IMR-90 (cell line): ENCODE data around the gene TEX22. TPM values are rescaled to one million over a fixed set of nuclear protein-coding genes. Genes with fewer than 3 reads are reported as not detected.
A peak's percentile ranks its signal among the peaks of the same experiment; 100 is the strongest.

Source experiments
- ATAC-seq: fragments of 200-7000 bp; cut with Tn5 transposase; 2 replicates; pipeline ENCODE4 v1.9.1; 2020; ENCODE audit warnings: low read depth, mild to moderate bottlenecking, moderate library complexity
- BruUV-seq: library from RNA; stranded (reverse); fragments of 400-500 nt; replicated peaks from 2 replicates; lab custom pipeline; 2021; lab: Mats Ljungman, UMichigan
- CTCF ChIA-PET: fragments of 300-600 bp; formaldehyde crosslinking; extraction: SDS; loops from one replicate; lab custom pipeline; 2021; ENCODE audit warnings: antibody characterized with exemption; lab: Yijun Ruan, JAX
- POLR2A ChIA-PET: fragments of 300-600 bp; sonication (Branson Sonifier 250); formaldehyde crosslinking; loops from one replicate; lab custom pipeline; 2022; ENCODE audit warnings: antibody characterized with exemption; ENCODE audit not compliant: unreplicated experiment; lab: Charles Lee
- DNase-seq: peaks from one replicate; pipeline ENCODE4 v3.0.0; 2013
- H2AFZ ChIP-seq: replicated peaks from 2 replicates; pipeline ENCODE3; 2013; ENCODE audit warnings: low read length, mild to moderate bottlenecking; ENCODE audit not compliant: poor library complexity
- H2AK5ac ChIP-seq: 2 replicates; pipeline ENCODE4 v1.6.1; 2013; ENCODE audit warnings: low read depth, low read length, inconsistent platforms
- H2AK9ac ChIP-seq: replicated peaks from 2 replicates; pipeline ENCODE3; 2013; ENCODE audit warnings: mild to moderate bottlenecking, low read depth, low read length, moderate library complexity; ENCODE audit not compliant: poor library complexity
- H2BK120ac ChIP-seq: 2 replicates; pipeline ENCODE4 v1.6.1; 2013; ENCODE audit warnings: low read depth, low read length, inconsistent platforms
- H2BK15ac ChIP-seq: 3 replicates; pipeline ENCODE4 v1.6.1; 2013; ENCODE audit warnings: low read depth, low read length, inconsistent platforms
- H2BK20ac ChIP-seq: 2 replicates; pipeline ENCODE4 v1.6.1; 2013; ENCODE audit warnings: low read depth, mild to moderate bottlenecking, inconsistent platforms, low read length, moderate library complexity
- H2BK5ac ChIP-seq: 2 replicates; pipeline ENCODE4 v1.6.1; 2013; ENCODE audit warnings: mild to moderate bottlenecking, low read depth, low read length, inconsistent platforms; ENCODE audit not compliant: poor library complexity, severe bottlenecking
- H3K14ac ChIP-seq: replicated peaks from 2 replicates; pipeline ENCODE4 v1.6.1; 2013; ENCODE audit warnings: low read depth, low read length, inconsistent platforms
- H3K18ac ChIP-seq: 2 replicates; pipeline ENCODE4 v1.6.1; 2013; ENCODE audit warnings: low read depth, low read length, control low read depth
- H3K23ac ChIP-seq: 2 replicates; pipeline ENCODE4 v1.6.1; 2013; ENCODE audit warnings: low read depth, low read length, inconsistent platforms
- H3K27ac ChIP-seq: 2 replicates; pipeline ENCODE4 v1.5.1; 2013; ENCODE audit warnings: mild to moderate bottlenecking, control low read depth, low read length; ENCODE audit not compliant: insufficient read depth
- H3K27me3 ChIP-seq: 2 replicates; pipeline ENCODE4 v1.6.1; 2013; ENCODE audit warnings: low read length; ENCODE audit not compliant: control insufficient read depth, insufficient read depth
- H3K36me3 ChIP-seq: 2 replicates; pipeline ENCODE4 v1.6.1; 2013; ENCODE audit warnings: low read length, mixed read lengths; ENCODE audit not compliant: control insufficient read depth, insufficient read depth
- H3K4ac ChIP-seq: 2 replicates; pipeline ENCODE4 v1.6.1; 2013; ENCODE audit warnings: low read depth, low read length, inconsistent platforms
- H3K4me1 ChIP-seq: 2 replicates; pipeline ENCODE4 v1.6.1; 2013; ENCODE audit warnings: low read length, mixed read lengths; ENCODE audit not compliant: control insufficient read depth, insufficient read depth
- H3K4me2 ChIP-seq: 2 replicates; pipeline ENCODE4 v1.6.1; 2013; ENCODE audit warnings: low read depth, mild to moderate bottlenecking, control low read depth, low read length, moderate library complexity
- H3K4me3 ChIP-seq: 2 replicates; pipeline ENCODE4 v1.5.1; 2013; ENCODE audit warnings: low read depth, mild to moderate bottlenecking, control low read depth, low read length, moderate library complexity; ENCODE audit not compliant: insufficient read depth
- H3K56ac ChIP-seq: 2 replicates; pipeline ENCODE4 v1.6.1; 2013; ENCODE audit warnings: low read length, inconsistent platforms; ENCODE audit not compliant: insufficient read depth; ENCODE audit errors: extremely low read depth
- H3K79me1 ChIP-seq, 2 experiments: 2 replicates each; pipeline ENCODE4 v1.6.1; 2013; ENCODE audit warnings: low read length in 2 of 2, inconsistent platforms in 1 of 2, low read depth in 1 of 2
- H3K9ac ChIP-seq: 2 replicates; pipeline ENCODE4 v1.6.1; 2013; ENCODE audit warnings: low read depth, low read length, control low read depth
- H3K9me1 ChIP-seq: 2 replicates; pipeline ENCODE4 v1.6.1; 2013; ENCODE audit warnings: low read length, inconsistent platforms; ENCODE audit not compliant: insufficient read depth
- H3K9me3 ChIP-seq: 2 replicates; pipeline ENCODE4 v1.6.1; 2013; ENCODE audit warnings: low read length; ENCODE audit not compliant: control insufficient read depth, insufficient read depth
- H4K20me1 ChIP-seq: 2 replicates; pipeline ENCODE4 v1.6.1; 2013; ENCODE audit warnings: low read length, inconsistent platforms; ENCODE audit not compliant: insufficient read depth
- H4K5ac ChIP-seq: 2 replicates; pipeline ENCODE4 v1.6.1; 2013; ENCODE audit warnings: mild to moderate bottlenecking, low read depth, low read length, control low read depth
- H4K8ac ChIP-seq, 2 experiments: 2 replicates each; pipeline ENCODE4 v1.6.1; 2013; ENCODE audit warnings: low read depth in 2 of 2, low read length in 2 of 2, control low read depth in 1 of 2, inconsistent platforms in 1 of 2
- H4K91ac ChIP-seq: 2 replicates; pipeline ENCODE4 v1.6.1; 2013; ENCODE audit warnings: low read depth, low read length, inconsistent platforms; ENCODE audit not compliant: insufficient read depth
- BHLHE40 ChIP-seq: fragments of 150-350 bp; IDR thresholded peaks from 2 replicates; pipeline ENCODE4 v1.6.1; 2016; ENCODE audit warnings: mild to moderate bottlenecking, low read depth, low read length
- CEBPB ChIP-seq: IDR thresholded peaks from 2 replicates; pipeline ENCODE4 v1.6.1; 2012; ENCODE audit warnings: low read depth, low read length, improper control_type of control experiment
- CHD1 ChIP-seq: IDR thresholded peaks from 2 replicates; pipeline ENCODE4 v1.6.1; 2012; ENCODE audit warnings: low read depth, low read length, improper control_type of control experiment
- FOS ChIP-seq: fragments of 150-350 bp; IDR thresholded peaks from 2 replicates; pipeline ENCODE4 v1.6.1; 2016; ENCODE audit warnings: low read depth, low read length
- MAFK ChIP-seq: IDR thresholded peaks from 2 replicates; pipeline ENCODE4 v1.6.1; 2012; ENCODE audit warnings: low read depth, low read length, improper control_type of control experiment
- NFE2L2 ChIP-seq: fragments of 150-350 bp; IDR thresholded peaks from 2 replicates; pipeline ENCODE4 v1.6.1; 2016; ENCODE audit warnings: low read depth, mild to moderate bottlenecking, low read length
- RAD21 ChIP-seq: IDR thresholded peaks from 2 replicates; pipeline ENCODE4 v1.6.1; 2012; ENCODE audit warnings: low read length, improper control_type of control experiment
- RCOR1 ChIP-seq: IDR thresholded peaks from 2 replicates; pipeline ENCODE4 v1.6.1; 2012; ENCODE audit warnings: mild to moderate bottlenecking, low read length, improper control_type of control experiment; ENCODE audit not compliant: insufficient replicate concordance
- RFX5 ChIP-seq: IDR thresholded peaks from 2 replicates; pipeline ENCODE4 v1.8.0; 2012; ENCODE audit warnings: low read depth, mild to moderate bottlenecking, low read length, moderate library complexity
- SMC3 ChIP-seq: fragments of 150-350 bp; IDR thresholded peaks from 2 replicates; pipeline ENCODE4 v1.6.1; 2016; ENCODE audit warnings: low read depth, mild to moderate bottlenecking, antibody characterized with exemption, low read length, moderate library complexity
- WGBS, 2 experiments: methylation state at CpG; one replicate each; pipeline versions ENCODE4 v1.1.5 to v1.1.7; 2013; ENCODE audit warnings: missing lambda C conversion rate in 2 of 2; ENCODE audit not compliant: insufficient read length in 1 of 2; ENCODE audit errors: extremely low coverage in 2 of 2; 5-methylcytosine and 5-hydroxymethylcytosine counted together
- dilution Hi-C: fragments of 300-500 bp; cut with HindIII; formaldehyde crosslinking; loops from one replicate; pipeline ENCODE4 v1.14.3; 2018; ENCODE audit warnings: low sequenced_read_pairs; ENCODE audit not compliant: unreplicated experiment
- in situ Hi-C: fragments of 300-500 bp; cut with MboI; formaldehyde crosslinking; loops from 3 replicates; pipeline ENCODE4 v1.14.3; 2019; ENCODE audit warnings: low sequenced_read_pairs, inconsistent platforms, mixed read lengths
- intact Hi-C: fragments of 100-400 bp; cut with micrococcal nuclease; formaldehyde crosslinking; loops from 2 replicates; pipeline ENCODE4 v1.10.0; 2022
- polyA plus RNA-seq, 3 experiments: library from polyadenylated mRNA; depleted of rRNA; stranded (reverse); fragments of >200 nt; gene quantifications; 2 replicates each; pipeline ENCODE4 v1.2.3, GENCODE V29; 2012; ENCODE audit warnings: low replicate concordance in 1 of 3
- total RNA-seq: library from RNA; depleted of rRNA; stranded (reverse); fragments of >200 nt; gene quantifications from 2 replicates; pipeline ENCODE4 v1.2.3, GENCODE V29; 2012
- TF ChIP-seq, protein P1 (sequence below): fragments of 150-350 bp; IDR thresholded peaks from 2 replicates; pipeline ENCODE4 v1.6.1; 2017; ENCODE audit warnings: mild to moderate bottlenecking, antibody characterized with exemption, low read length, low read depth
- TF ChIP-seq, protein P2 (sequence below): fragments of 150-350 bp; IDR thresholded peaks from 2 replicates; pipeline ENCODE4 v1.6.1; 2016; ENCODE audit warnings: low read depth, mild to moderate bottlenecking, low read length, moderate library complexity, borderline replicate concordance

TEX22 gene
- total and polyA plus RNA-seq, 2 of the 4 experiments (the other 2 are of a cell fraction) = 0.10 to 0.18 TPM

DNA sequence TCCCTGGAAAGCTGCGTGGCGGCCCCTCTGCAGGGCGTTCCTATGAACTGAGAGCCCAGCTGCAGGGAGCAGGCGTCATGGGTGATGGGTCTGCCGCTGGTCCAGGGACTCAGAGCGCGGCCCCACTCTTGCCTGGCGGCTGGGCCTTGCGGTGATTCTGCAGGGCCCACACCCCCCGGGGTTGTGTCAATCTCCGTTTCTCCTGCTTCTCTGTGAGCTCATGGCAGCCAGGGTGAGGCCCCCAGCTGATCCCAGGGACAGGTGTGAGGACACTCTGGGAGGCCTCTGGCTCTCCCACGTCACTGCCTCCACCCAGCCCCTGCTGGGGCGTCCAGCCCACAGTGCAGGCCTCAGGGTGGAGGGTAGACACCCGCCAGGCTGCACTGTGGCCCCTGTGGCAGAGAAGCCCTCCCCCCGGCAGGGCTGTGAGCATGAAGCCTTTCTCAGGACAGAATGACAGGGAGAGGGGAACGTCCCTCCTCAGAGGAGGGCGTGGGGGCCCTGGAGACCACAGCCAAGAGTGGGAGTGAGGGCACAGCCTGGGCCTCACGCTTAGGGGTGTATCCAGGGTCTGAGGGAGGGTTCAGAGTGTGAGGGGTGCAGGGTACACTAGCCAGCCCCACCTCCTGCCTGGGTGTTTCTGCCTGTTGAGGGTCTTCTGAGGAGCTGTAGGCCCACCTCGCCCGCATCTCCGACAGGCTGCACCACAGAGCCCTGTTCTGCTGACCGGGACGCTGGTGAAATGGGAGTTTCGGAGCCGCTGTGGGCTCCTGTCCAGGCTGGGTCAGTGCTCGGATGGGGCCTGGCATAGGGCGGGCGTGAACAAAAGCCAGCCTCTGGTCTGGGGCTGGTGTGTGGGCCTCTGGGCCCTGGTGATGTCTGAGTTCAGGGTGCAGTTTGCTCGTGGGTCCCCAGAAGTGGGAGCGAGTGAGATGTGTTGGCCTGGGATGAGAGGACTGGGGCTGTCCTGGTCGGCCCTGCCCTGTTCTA lies 49.6 kb downstream of the TEX22 start (continued):
- TF ChIP-seq BHLHE40 (no peak), FOS (no peak), RAD21 (no peak)

DNA sequence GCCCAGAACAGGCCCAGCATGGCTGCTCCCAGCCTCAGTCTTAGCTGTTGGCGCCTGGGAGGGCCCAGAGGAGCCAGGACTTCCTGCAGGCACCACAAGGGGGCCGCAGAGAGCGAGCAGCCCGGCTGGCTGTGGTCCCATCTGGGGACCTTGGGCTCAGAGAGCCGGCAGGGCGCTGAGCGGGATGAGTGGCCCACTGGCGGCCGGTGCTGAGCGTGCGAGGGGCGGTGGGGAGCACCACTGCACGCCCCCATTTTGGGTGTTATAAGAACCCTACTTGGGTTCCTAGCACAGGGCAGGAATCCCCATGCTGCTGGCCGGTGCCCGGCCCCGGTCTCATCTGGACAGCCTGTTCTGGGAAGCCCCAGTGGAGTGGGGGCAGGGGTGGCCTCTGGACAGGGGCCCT lies 50.4 kb downstream of the TEX22 start:
- WGBS, 2 experiments = 31% methylated on average over 8 of the region's 16 CpGs; no CpG with 5 or more reads in 1 of the 2 experiments
- no peak overlapping the region for H3K4me3 ChIP-seq
- H2BK5ac ChIP-seq = no peak overlapping the region
- peaks cover 26% of the 10 kb centered on the region for H4K20me1 ChIP-seq
- H3K9ac ChIP-seq = no peak overlapping the region
- H3K79me1 ChIP-seq = peaks cover 5 to 35% of the 10 kb centered on the region in 2 experiments; a peak in 3 of 4 replicates
- ChIA-PET POLR2A (no interaction called here), CTCF (interaction anchor here (0.6 to 1.0 kb wide), 7 partner anchors 8 to 41 kb away, joined by 3 to 6 read pairs (median 3); no protein-coding TSS in a partner anchor)
- no peak overlapping the region for H3K4ac ChIP-seq
- H4K91ac ChIP-seq = no peak overlapping the region
- H3K9me1 ChIP-seq = no peaks in the 10 kb centered on the region
- no peak overlapping the region for H3K4me2 ChIP-seq
- intact Hi-C loops = loop anchor here (1.0 kb wide), 2 partner anchors 42 to 80 kb away; no protein-coding TSS in a partner anchor
- H3K9me3 ChIP-seq = no peaks in the 10 kb centered on the region
- no peak overlapping the region for H2BK15ac ChIP-seq
- no peak overlapping the region for H3K18ac ChIP-seq
- DNase-seq (peak; percentile 47), ATAC-seq (peak; percentile 98)
- in situ Hi-C loops = no loop called here
- H4K8ac ChIP-seq = no peak overlapping the region
- H3K27ac ChIP-seq = no peak overlapping the region
- no peak overlapping the region for H3K23ac ChIP-seq
- peak overlapping the region; percentile 28; the same call in 1 of the 2 replicates for H2AK5ac ChIP-seq
- peaks cover 37% of the 10 kb centered on the region for H3K36me3 ChIP-seq
- no peak overlapping the region for H3K14ac ChIP-seq
- BruUV-seq = no TSS peak
- no peaks in the 10 kb centered on the region for H3K4me1 ChIP-seq
- dilution Hi-C loops = no loop called here
- no peak overlapping the region for H4K5ac ChIP-seq
- no peak overlapping the region for H2BK120ac ChIP-seq
- no peak overlapping the region for H3K56ac ChIP-seq
- peak overlapping the region; percentile 56 for H2AFZ ChIP-seq
- H3K27me3 ChIP-seq = no peaks in the 10 kb centered on the region
- peak overlapping the region; percentile 50 for H2AK9ac ChIP-seq
- H2BK20ac ChIP-seq = no peak overlapping the region
- TF ChIP-seq, protein P1, sequence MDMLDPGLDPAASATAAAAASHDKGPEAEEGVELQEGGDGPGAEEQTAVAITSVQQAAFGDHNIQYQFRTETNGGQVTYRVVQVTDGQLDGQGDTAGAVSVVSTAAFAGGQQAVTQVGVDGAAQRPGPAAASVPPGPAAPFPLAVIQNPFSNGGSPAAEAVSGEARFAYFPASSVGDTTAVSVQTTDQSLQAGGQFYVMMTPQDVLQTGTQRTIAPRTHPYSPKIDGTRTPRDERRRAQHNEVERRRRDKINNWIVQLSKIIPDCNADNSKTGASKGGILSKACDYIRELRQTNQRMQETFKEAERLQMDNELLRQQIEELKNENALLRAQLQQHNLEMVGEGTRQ = no peak
- TF ChIP-seq RCOR1 (no peak), RAD21 (peak; percentile 71), CHD1 (no peak), NFE2L2 (no peak), RFX5 (no peak), CEBPB (no peak), SMC3 (peak; percentile 78), MAFK (no peak)
- TF ChIP-seq, protein P2, sequence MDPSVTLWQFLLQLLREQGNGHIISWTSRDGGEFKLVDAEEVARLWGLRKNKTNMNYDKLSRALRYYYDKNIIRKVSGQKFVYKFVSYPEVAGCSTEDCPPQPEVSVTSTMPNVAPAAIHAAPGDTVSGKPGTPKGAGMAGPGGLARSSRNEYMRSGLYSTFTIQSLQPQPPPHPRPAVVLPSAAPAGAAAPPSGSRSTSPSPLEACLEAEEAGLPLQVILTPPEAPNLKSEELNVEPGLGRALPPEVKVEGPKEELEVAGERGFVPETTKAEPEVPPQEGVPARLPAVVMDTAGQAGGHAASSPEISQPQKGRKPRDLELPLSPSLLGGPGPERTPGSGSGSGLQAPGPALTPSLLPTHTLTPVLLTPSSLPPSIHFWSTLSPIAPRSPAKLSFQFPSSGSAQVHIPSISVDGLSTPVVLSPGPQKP = no peak
